MG63 (cell line): Measurements from ENCODE around the gene KCTD15. TPM values are rescaled to one million over a fixed set of nuclear protein-coding genes. Genes with fewer than 3 reads are reported as not detected.

Experiments
- DNase-seq: peaks from one replicate; pipeline ENCODE4 v3.0.0-alpha.2; 2020
- H3K27me3 ChIP-seq: fragments of 250-450 bp; sonication (Bioruptor Pico); 2 replicates; pipeline ENCODE4 v1.5.1; 2020; ENCODE audit warnings: mild to moderate bottlenecking, moderate library complexity
- H3K36me3 ChIP-seq: fragments of 250-450 bp; sonication (Bioruptor Pico); 2 replicates; pipeline ENCODE4 v1.5.1; 2020; ENCODE audit warnings: mild to moderate bottlenecking, moderate library complexity
- H3K4me3 ChIP-seq: fragments of 250-450 bp; sonication (Bioruptor Pico); 2 replicates; pipeline ENCODE4 v1.5.1; 2020; ENCODE audit warnings: mild to moderate bottlenecking, moderate library complexity
- H3K9me3 ChIP-seq: fragments of 250-450 bp; sonication (Bioruptor Pico); 2 replicates; pipeline ENCODE4 v1.5.1; 2020; ENCODE audit warnings: mild to moderate bottlenecking, moderate library complexity
- total RNA-seq: library from RNA; depleted of rRNA; stranded (reverse); fragments of >200 nt; shearing (Covaris generic); gene quantifications from 2 replicates; pipeline ENCODE4 v1.2.3, GENCODE V29; 2014; ENCODE audit warnings: low replicate concordance

KCTD15 gene
- total RNA-seq, 1 experiment from 2014 or later, result 81.7 TPM

GRCh38 chr19:33781415-33781935 lies 15.2 kb upstream of the KCTD15 start:
- peaks cover 20% of the 10 kb centered on the region for H3K27me3 ChIP-seq
- H3K36me3 ChIP-seq, result no peaks in the 10 kb centered on the region
- H3K9me3 ChIP-seq, result no peaks in the 10 kb centered on the region
- no peak overlapping the region for H3K4me3 ChIP-seq
- DNase-seq, result no peak

DNA sequence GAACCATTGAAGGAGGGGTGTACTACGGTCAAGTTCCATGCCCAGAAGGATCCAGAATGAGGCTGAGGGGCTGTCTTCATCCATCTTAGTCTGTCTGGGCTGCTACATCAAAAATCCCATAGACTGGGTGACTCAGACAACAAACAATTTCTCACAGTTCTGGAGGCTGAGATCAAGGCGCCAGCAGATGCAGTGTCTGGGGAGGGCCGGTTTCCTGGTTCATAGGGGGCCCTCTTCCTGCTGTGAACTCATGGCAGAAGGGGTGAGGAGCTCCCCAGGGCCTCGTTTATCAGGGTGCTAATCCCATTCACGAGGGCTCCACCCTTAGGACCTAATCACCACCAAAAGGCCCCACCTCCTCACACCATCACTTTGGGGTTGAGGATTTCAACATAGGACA lies 14.7 kb upstream of the KCTD15 start:
- Histone ChIP-seq H3K4me3 (no peak overlapping the region), H3K27me3 (peaks cover 20% of the 10 kb centered on the region), H3K9me3 (no peaks in the 10 kb centered on the region), H3K36me3 (no peaks in the 10 kb centered on the region)
- peak; percentile 49 for DNase-seq

DNA sequence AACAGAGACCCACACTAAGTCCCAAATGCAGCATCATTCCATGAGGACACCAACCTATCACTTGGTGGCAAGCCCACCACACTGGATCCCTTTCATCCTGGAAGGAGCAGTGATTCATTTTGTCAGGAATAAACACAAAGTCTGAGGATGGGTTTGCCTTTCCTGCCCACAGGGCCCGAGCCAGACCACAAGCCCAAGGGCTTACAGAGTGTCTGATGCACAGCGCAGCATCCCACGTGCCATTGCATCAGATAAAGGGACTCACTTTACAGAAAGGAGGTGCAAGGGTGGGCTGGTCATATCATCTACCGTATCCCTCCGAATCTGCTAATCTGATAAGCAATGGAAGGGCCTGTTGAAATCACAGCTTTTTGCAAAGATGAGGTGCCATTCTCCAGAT lies 12.2 kb upstream of the KCTD15 start:
- DNase-seq, result peak; percentile 68
- H3K36me3 ChIP-seq, result no peaks in the 10 kb centered on the region
- no peaks in the 10 kb centered on the region for H3K9me3 ChIP-seq
- peaks cover 6% of the 10 kb centered on the region for H3K27me3 ChIP-seq
- no peak overlapping the region for H3K4me3 ChIP-seq

GRCh38 chr19:33785795-33786194 lies 10.9 kb upstream of the KCTD15 start:
- DNase-seq, result peak; percentile 91
- no peak overlapping the region for H3K4me3 ChIP-seq
- H3K9me3 ChIP-seq, result no peaks in the 10 kb centered on the region
- H3K36me3 ChIP-seq, result no peaks in the 10 kb centered on the region
- H3K27me3 ChIP-seq, result no peaks in the 10 kb centered on the region

DNA sequence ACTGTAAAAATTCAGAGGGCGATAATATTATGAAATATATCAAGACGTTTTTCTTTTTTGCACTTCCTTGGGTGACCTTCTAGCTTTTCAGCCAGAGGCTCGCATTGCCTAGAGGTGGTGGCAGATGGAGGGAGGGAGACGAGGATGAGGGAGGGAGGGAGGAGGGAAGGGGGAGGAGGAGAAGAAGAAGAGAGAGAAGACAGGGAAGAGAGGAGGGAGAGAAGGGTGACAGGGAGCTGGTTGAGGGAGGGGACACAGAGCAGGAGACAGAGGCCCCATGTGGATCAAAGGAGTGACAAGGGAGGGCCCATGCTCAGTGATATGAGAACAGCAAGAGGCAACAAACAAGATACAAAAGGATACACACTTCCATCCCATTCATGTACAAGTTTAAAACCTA lies 8.0 kb upstream of the KCTD15 start:
- no peak for DNase-seq
- no peaks in the 10 kb centered on the region for H3K27me3 ChIP-seq
- H3K36me3 ChIP-seq, result no peaks in the 10 kb centered on the region
- no peaks in the 10 kb centered on the region for H3K9me3 ChIP-seq
- no peak overlapping the region for H3K4me3 ChIP-seq

- no peak for DNase-seq
- no peak overlapping the region for H3K4me3 ChIP-seq
- H3K36me3 ChIP-seq, result no peaks in the 10 kb centered on the region
- H3K9me3 ChIP-seq, result no peaks in the 10 kb centered on the region
- no peaks in the 10 kb centered on the region for H3K27me3 ChIP-seq
Observed at GRCh38 chr19:33789344-33789743, 7.3 kb upstream of the KCTD15 start.

DNA sequence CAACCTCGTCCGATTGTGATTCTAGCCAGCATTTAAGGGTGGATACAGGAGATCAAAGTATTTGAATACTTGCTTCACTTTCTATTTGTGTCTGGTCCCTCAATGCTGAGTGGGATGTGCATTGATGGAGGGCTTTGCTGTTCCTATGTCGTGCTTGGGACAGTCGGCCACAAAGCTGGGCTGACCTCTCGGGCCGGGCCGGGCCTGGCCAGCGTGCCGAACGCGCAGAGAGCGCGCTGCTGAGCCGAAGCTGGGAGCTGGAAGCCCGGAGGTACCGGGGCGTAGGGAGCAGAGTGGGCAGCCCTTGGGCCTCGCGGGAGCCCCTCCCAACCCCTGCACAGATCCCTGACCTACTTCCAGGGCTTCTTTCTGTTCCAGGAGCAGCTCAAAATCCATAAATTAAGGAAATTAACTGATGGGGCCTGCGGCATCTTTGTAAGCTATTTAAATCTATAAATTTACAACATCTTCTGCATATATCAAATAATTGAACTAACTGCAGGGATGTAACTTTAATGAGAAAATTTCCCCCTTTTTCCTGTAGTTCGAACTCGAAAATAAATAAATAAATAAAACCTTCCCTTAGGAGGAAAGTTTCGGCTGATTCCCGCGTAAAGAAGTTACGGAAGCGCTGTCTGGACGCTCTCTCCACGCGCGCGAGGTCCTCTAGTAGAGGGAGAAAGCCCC lies 1.8 kb upstream of the KCTD15 start:
- no peaks in the 10 kb centered on the region for H3K27me3 ChIP-seq
- H3K9me3 ChIP-seq, result no peaks in the 10 kb centered on the region
- H3K36me3 ChIP-seq, result peaks cover 16% of the 10 kb centered on the region
- no peak for DNase-seq
- H3K4me3 ChIP-seq, result peak overlapping the region; percentile 97

GRCh38 chr19:33795370-33796163 lies 1.1 kb upstream of the KCTD15 start:
- peak overlapping the region; percentile 97 for H3K4me3 ChIP-seq
- DNase-seq, result peak; percentile 93
- H3K27me3 ChIP-seq, result no peaks in the 10 kb centered on the region

GRCh38 chr19:33797802-33798671 lies 1.4 kb downstream of the KCTD15 start:
- H3K4me3 ChIP-seq, result peak overlapping the region; percentile 97
- DNase-seq, result no peak
- H3K27me3 ChIP-seq, result no peaks in the 10 kb centered on the region
- H3K36me3 ChIP-seq, result peaks cover 43% of the 10 kb centered on the region
- H3K9me3 ChIP-seq, result no peaks in the 10 kb centered on the region

More at GRCh38 chr19:33795370-33796163, 1.1 kb upstream of the KCTD15 start:
- Histone ChIP-seq H3K36me3 (peaks cover 22% of the 10 kb centered on the region), H3K9me3 (no peaks in the 10 kb centered on the region)

DNA sequence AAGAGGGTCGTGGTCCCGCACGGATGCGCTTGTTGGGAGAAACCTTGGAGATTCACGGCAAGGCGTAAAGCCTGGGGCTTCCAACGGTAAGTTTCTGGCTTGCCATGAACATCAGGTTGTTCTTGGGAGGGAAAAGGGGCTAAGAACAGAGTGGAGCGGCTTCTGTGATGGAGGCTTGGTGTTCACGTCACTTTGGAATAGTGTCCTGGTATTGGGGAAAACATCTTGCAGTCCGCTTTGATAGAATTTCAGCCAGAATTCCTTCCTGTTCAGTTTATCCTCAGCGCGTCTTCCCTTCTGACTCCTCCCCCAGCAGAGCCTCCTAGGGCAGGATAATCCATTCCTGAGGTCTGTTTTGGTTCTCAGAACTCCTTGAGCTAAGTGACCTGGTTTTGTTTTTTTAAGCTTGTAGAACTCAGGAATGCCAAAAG lies 2.0 kb downstream of the KCTD15 start:
- H3K27me3 ChIP-seq, result no peaks in the 10 kb centered on the region
- DNase-seq, result no peak
- peaks cover 49% of the 10 kb centered on the region for H3K36me3 ChIP-seq
- H3K4me3 ChIP-seq, result no peak overlapping the region
- H3K9me3 ChIP-seq, result no peaks in the 10 kb centered on the region

DNA sequence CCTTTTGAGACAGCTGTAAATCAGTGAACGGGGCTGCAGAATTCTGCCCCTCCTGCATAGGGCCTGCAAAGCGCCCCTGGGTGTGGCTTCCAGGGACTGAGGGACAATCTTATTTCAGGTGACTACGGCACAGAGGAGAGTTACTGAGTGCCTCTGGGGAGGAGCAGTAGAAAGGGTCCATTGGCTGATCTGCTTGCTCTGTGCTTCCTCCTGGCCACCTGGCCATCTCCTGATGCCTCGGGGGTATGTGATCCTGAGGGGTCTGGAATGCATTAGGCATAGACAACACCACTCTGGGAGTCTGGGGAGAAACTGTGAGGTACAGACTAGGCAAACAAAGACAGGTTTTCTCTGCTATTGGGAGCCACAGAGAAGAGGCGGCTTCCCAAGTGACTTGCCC lies 2.8 kb downstream of the KCTD15 start:
- Histone ChIP-seq H3K9me3 (no peaks in the 10 kb centered on the region), H3K4me3 (no peak overlapping the region), H3K27me3 (no peaks in the 10 kb centered on the region), H3K36me3 (peaks cover 57% of the 10 kb centered on the region)
- DNase-seq, result no peak

DNA sequence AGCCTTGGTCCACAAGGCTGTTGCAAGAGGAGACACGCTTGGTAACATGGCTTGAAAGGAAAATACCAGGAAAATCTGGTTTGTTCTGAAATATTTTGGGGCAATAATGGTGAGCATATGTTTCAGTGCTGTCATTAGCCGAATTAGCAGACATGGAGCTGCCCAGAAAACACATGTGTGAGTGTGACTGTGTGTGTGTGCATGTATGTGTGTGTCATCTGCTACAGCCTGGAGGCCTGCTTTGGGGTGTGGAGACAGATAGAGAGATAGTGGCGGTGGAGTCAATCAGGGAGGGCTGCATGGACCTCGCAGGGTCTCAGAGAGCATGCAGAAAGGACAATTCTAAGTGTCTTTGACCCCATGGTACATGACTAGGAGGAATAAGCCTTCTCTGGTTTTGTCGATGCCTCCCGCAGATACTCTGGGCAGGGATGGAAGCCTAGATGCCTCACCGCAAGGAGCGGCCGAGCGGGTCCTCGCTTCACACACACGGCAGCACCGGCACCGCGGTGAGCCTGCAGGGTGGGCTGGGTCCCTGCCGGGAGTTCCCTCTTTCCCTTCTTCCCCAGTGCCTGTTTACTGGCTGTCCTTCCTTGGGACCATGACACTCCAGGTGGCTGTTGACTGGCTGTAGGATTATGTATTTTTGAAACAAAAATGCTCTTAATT lies 3.5 kb downstream of the KCTD15 start:
- no peaks in the 10 kb centered on the region for H3K9me3 ChIP-seq
- H3K4me3 ChIP-seq, result no peak overlapping the region
- no peak for DNase-seq
- no peaks in the 10 kb centered on the region for H3K27me3 ChIP-seq
- H3K36me3 ChIP-seq, result peaks cover 64% of the 10 kb centered on the region

DNA sequence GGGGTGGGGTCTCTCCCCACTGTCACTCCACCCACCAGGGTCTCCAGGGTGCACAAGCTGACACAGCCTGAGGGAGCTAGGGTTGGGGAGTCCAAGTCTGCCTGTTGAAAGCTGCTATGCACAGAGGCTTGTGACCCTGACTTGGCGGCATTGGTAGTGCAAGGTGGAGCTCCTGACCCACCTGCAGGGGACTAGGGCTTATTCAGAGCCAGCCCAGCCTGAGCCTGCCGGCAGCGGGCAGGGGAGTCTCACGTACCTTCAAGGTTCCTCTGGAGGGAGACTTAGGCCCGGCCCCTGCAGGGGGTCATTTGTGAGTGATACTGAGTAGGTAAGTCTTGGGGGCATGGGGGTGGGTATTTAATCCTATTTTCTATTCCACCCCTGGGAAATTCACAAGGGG lies 4.7 kb downstream of the KCTD15 start:
- Histone ChIP-seq H3K36me3 (peaks cover 76% of the 10 kb centered on the region), H3K27me3 (no peaks in the 10 kb centered on the region), H3K4me3 (no peak overlapping the region), H3K9me3 (no peaks in the 10 kb centered on the region)
- no peak for DNase-seq

GRCh38 chr19:33802001-33802400 lies 5.3 kb downstream of the KCTD15 start:
- Histone ChIP-seq H3K9me3 (no peaks in the 10 kb centered on the region), H3K4me3 (no peak overlapping the region), H3K36me3 (peaks cover 81% of the 10 kb centered on the region), H3K27me3 (no peaks in the 10 kb centered on the region)
- DNase-seq, result no peak

DNA sequence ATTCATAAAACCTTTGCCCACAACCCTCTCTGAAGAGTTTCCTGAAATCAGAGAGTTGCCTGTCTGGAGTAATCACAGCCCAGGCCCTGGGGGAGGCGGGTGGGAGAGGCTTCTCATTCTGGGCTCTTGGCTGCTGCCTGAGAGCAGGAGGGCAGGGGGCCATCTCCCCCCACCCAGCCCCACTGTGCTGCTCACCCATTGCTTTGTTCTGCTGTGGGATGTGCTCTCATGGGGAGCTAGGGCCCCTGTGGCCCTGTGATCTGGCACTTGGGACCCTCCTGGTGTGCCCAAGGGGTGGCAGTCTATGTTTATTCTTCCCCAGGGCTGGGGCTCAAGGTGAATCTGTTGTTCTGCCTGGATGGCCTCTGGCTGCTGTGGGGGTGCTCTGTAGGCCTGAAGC lies 6.1 kb downstream of the KCTD15 start:
- Histone ChIP-seq H3K27me3 (no peaks in the 10 kb centered on the region), H3K9me3 (no peaks in the 10 kb centered on the region), H3K4me3 (no peak overlapping the region), H3K36me3 (peaks cover 89% of the 10 kb centered on the region)
- DNase-seq, result no peak

DNA sequence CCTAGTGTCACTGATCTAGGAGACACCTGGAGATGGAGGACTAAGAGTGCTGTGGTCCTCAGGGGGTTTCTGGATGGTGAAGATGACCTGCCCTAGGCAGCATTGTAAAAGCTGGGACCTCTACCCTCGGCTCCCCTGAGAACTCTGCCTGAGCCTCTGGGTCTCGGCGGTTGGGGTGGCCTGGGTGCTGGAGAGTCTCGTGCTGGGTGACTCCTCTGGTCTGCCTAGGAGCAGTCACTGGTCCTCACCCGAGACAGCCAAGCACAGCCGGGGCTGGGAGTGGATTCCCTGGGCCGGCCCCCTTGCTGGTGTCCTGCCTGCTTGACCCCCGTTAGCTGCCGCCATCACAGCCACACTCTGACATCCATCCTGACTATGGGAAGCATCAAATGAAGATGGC lies 6.7 kb downstream of the KCTD15 start:
- H3K9me3 ChIP-seq, result no peaks in the 10 kb centered on the region
- H3K27me3 ChIP-seq, result no peaks in the 10 kb centered on the region
- no peak overlapping the region for H3K4me3 ChIP-seq
- peaks cover 92% of the 10 kb centered on the region for H3K36me3 ChIP-seq
- DNase-seq, result no peak
